ENCODE data around the gene TRPM2. TPM values are rescaled to one million over a fixed set of nuclear protein-coding genes. Genes with fewer than 3 reads are reported as not detected.

Gene TRPM2
- total RNA-seq, 4 donors from 2014 or later, result 1.6 to 3.5 (median 2.7) TPM

DNA sequence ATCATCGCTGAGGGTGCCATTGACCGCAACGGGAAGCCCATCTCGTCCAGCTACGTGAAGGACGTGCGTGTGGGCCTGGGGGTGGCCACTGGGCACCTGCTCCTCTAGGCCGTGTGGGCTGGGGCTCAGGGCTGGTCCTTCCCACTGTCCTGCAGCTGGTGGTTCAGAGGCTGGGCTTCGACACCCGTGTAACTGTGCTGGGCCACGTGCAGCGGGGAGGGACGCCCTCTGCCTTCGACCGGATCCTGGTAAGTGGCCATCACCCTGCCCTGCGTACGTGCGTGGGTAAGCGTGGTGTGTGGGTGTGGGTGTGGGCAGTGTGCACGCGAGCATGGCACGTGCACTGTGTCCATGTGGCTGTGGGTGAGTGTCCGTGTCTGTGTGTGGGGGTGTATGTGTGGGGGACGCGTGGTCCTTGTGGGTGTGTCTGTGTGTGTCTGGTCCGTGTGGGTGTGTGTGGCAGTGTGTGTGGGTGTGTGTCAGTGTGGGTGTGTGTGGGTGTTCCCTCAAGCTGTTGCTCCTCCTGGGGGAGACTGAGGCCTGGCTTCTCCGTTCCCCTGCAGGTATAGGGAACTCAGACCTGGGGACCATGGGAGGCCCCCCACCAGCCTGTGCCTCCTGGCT is 37.0 kb upstream of the TRPM2 start:
- intact Hi-C loops (cut with DNase I), result no loop called here
- Histone ChIP-seq H3K4me3 (no peak overlapping the region), H3K36me3 (peaks cover 40 to 100% (median 98%) of the 10 kb centered on the region in 4 donors), H3K9me3 (no peaks in the 10 kb centered on the region), H3K27ac (replicated peaks in 1 of 4) (no peak overlapping the region), H3K4me1 (no peaks in the 10 kb centered on the region), H3K27me3 (no peaks in the 10 kb centered on the region)
- TF ChIP-seq, protein P1, sequence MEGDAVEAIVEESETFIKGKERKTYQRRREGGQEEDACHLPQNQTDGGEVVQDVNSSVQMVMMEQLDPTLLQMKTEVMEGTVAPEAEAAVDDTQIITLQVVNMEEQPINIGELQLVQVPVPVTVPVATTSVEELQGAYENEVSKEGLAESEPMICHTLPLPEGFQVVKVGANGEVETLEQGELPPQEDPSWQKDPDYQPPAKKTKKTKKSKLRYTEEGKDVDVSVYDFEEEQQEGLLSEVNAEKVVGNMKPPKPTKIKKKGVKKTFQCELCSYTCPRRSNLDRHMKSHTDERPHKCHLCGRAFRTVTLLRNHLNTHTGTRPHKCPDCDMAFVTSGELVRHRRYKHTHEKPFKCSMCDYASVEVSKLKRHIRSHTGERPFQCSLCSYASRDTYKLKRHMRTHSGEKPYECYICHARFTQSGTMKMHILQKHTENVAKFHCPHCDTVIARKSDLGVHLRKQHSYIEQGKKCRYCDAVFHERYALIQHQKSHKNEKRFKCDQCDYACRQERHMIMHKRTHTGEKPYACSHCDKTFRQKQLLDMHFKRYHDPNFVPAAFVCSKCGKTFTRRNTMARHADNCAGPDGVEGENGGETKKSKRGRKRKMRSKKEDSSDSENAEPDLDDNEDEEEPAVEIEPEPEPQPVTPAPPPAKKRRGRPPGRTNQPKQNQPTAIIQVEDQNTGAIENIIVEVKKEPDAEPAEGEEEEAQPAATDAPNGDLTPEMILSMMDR (IDR thresholded peaks at IDR 0.05), result no peak
- TF ChIP-seq EP300 (IDR thresholded peaks at IDR 0.05) (no peak), POLR2AphosphoS5 (IDR thresholded peaks at IDR 0.05) (no peak)
- WGBS, result 93% methylated on average over 22 of the region's 27 CpGs
- DNase-seq (ENCODE audit: extremely low spot score), result no peak

DNA sequence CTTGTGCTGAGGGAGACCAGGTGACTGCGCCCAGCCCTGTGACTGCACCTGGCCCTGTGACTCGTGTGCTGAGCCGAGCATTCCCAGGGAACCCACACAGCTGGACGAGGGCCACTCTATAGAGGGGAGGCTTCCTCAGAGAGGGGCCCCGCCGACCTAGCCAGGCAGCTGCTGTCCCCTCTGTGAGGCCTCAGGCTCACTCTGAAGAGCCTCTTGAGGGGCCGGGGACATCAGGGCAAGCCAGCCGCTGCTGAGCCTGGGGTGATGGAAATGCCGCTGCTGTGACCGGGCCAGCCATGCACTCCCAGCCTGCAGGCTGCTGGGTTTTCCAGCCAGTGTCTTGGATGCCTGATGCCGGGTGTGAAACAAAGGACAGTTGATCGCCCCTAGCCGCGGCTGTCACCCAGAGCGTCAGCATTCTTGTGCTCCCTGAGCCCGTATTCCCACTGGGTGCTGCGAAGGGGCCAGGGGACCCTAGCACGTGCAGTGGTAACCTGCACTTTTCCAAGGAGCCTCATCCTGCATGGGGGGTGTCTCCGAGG is 36.1 kb upstream of the TRPM2 start:
- intact Hi-C loops (cut with DNase I), result no loop called here

DNA sequence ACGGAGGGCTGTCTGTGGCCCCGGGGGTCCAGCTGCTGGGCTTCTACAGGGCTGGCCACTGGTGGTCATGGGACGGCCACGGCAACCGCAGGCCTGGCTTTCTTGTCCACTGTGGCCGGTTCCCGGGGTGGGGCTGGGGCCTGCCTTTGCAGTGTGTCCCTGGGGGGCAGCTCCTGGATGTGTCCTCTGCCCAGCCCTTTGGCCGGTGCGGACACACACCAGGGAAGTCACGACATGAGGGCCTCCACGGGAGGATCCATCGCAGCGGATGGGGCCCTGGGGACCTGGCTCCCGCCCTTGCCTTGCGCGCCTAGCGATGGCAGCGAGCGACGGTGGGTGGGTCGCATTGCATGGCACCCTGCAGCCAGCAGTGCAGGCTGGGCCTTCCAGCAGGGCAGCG is 35.5 kb upstream of the TRPM2 start:
- Histone ChIP-seq H3K4me1 (no peaks in the 10 kb centered on the region), H3K27ac (replicated peaks in 1 of 4) (no peak overlapping the region), H3K4me3 (no peak overlapping the region), H3K36me3 (peaks cover 32 to 100% (median 98%) of the 10 kb centered on the region in 4 donors), H3K27me3 (no peaks in the 10 kb centered on the region), H3K9me3 (no peaks in the 10 kb centered on the region)
- intact Hi-C loops (cut with DNase I), result no loop called here
- TF ChIP-seq, protein P1 (IDR thresholded peaks at IDR 0.05), result no peak
- TF ChIP-seq POLR2A (IDR thresholded peaks at IDR 0.05; ENCODE audit: low read depth) (no peak), POLR2AphosphoS5 (IDR thresholded peaks at IDR 0.05) (no peak), EP300 (IDR thresholded peaks at IDR 0.05) (no peak)
- WGBS, result 94% methylated on average over 5 of the region's 22 CpGs
- DNase-seq (ENCODE audit: extremely low spot score), result no peak

More for the DNA sequence above, 36.1 kb upstream of the TRPM2 start:
- no peak overlapping the region for H3K27ac ChIP-seq (replicated peaks in 1 of 4)
- TF ChIP-seq POLR2A (IDR thresholded peaks at IDR 0.05; ENCODE audit: low read depth), result no peak
- no peak for TF ChIP-seq POLR2AphosphoS5 (IDR thresholded peaks at IDR 0.05)
- TF ChIP-seq, protein P1 (IDR thresholded peaks at IDR 0.05), result no peak
- no peak for TF ChIP-seq EP300 (IDR thresholded peaks at IDR 0.05)
- no peaks in the 10 kb centered on the region for H3K27me3 ChIP-seq
- WGBS, result 95% methylated on average over 8 of the region's 19 CpGs
- no peaks in the 10 kb centered on the region for H3K9me3 ChIP-seq
- H3K4me3 ChIP-seq, result no peak overlapping the region
- peaks cover 34 to 100% (median 98%) of the 10 kb centered on the region in 4 donors for H3K36me3 ChIP-seq
- no peak for DNase-seq (ENCODE audit: extremely low spot score)
- H3K4me1 ChIP-seq, result no peaks in the 10 kb centered on the region

DNA sequence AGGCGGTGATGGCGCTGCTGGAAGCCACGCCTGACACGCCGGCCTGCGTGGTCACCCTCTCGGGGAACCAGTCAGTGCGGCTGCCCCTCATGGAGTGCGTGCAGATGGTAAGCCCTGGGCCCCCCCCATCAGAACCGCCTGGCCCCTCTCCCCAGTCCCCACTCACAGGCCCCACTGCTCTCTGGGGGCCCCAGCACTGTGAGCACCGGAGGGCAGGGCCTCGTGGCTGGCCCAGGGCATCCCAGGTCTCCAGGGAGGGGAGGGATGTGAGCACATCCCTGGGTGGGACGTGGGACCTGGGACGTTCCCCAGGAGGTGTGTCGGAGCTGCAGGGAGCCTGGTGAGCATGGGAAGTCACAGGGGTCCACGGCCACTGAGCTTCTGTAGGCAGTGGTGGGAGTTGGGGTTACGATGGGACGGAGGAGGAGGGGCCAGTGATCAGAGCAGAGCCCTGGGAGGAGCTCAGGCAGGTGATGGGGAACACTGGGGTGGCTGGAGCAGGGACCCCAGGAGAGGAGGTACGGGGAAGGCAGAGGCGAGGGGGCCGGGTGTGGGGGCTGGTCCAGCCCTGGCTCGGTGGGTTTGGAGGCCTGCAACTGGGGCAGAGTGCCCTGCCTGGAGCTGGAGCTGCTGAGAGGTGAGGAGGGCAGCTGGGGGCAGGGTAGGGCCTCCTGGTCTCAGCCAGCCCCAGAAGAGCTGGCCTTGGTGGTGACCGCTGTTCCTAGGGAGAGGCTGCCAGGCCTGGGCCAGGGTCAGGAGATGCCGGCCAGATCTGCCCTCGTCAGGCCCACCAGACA is 34.7 kb upstream of the TRPM2 start:
- 94% methylated on average over 23 of the region's 25 CpGs for WGBS
- intact Hi-C loops (cut with DNase I), result no loop called here
- TF ChIP-seq POLR2A (IDR thresholded peaks at IDR 0.05; ENCODE audit: low read depth) (no peak), EP300 (IDR thresholded peaks at IDR 0.05) (no peak), POLR2AphosphoS5 (IDR thresholded peaks at IDR 0.05) (no peak)
- TF ChIP-seq, protein P1 (IDR thresholded peaks at IDR 0.05), result no peak

More for the DNA sequence above, 34.7 kb upstream of the TRPM2 start:
- Histone ChIP-seq H3K36me3 (peaks cover 27 to 100% (median 97%) of the 10 kb centered on the region in 4 donors), H3K4me3 (no peak overlapping the region), H3K9me3 (no peaks in the 10 kb centered on the region), H3K27me3 (no peaks in the 10 kb centered on the region), H3K27ac (replicated peaks in 1 of 4) (no peak overlapping the region), H3K4me1 (no peaks in the 10 kb centered on the region)
- no peak for DNase-seq (ENCODE audit: extremely low spot score)
